Hepatic stellate cell (primary cell): ENCODE results near the gene UTP14C.
"Not testable (repeated sequence)": the region's sequence is repeated elsewhere in the genome, so short reads cannot be mapped to it uniquely, and the experiment has no call there.

Experiments
- DNase-seq: peaks from one replicate; pipeline ENCODE4 v3.0.0; 2011; ENCODE audit warnings: low spot score

UTP14C gene, protein sequence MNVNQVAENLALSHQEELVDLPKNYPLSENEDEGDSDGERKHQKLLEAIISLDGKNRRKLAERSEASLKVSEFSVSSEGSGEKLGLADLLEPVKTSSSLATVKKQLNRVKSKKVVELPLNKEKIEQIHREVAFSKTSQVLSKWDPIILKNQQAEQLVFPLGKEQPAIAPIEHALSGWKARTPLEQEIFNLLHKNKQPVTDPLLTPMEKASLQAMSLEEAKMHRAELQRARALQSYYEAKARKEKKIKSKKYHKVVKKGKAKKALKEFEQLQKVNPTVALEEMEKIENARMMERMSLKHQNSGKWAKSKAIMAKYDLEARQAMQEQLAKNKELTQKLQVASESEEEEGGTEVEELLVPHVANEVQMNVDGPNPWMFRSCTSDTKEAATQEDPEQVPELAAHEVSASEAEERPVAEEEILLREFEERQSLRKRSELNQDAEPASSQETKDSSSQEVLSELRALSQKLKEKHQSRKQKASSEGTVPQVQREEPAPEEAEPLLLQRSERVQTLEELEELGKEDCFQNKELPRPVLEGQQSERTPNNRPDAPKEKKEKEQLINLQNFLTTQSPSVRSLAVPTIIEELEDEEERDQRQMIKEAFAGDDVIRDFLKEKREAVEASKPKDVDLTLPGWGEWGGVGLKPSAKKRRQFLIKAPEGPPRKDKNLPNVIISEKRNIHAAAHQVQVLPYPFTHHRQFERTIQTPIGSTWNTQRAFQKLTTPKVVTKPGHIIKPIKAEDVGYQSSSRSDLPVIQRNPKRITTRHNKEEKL

DNA sequence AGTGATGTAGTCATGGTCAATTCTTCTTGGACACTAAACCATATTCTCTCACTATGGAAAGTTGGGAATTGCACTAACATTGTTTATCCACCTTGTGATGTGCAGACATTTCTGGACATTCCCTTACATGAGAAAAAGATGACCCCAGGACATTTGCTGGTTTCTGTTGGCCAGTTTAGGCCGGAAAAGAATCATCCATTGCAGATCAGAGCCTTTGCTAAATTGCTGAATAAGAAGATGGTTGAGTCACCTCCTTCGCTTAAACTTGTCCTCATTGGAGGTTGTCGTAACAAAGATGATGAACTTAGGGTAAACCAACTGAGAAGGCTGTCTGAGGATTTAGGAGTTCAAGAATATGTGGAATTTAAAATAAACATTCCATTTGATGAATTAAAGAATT, at the start of gene UTP14C:
Gene UTP14C, plus strand, starts transcription at position 211 of the 400 bp plus-strand sequence. CDS start 4,114 bp downstream, outside the sequence.
- no peak for DNase-seq

DNA sequence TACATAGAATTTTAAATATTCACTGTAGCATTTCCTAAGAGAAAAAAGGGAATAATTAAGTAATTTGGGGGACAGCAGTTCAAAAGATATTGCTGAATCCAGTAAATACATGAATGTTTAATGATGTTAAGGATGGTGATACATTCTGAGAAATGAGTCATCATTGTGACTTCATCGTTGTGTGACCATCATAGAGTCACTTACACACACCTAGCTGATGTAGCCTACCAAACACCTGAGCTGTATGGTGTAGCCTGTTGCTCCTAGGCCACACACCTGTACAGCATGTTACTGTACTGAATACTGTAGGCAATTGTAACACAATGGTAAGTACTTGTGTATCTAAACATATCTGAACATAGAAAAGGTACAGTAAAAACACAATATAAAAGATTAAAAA, 48.1 kb upstream of the UTP14C start:
- no peak for DNase-seq

DNA sequence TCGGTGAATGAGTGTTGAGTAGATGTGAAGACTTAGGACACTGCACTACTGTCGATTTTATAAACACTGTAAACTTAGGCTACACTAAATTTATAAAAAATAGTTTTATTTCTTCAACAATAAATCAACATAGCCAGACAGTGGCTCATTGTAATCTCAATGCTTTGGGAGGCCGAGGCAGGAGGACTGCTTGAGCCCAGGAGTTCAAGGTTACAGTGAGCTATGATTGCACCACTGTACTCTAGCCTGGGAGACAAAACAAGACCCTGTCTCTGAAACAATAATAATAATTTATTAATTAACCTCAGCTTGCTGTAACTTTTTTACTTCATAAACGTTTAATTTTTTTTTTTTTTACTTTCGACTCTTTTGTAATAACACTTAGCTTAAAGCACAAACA, 47.6 kb upstream of the UTP14C start:
- DNase-seq, result no peak

DNA sequence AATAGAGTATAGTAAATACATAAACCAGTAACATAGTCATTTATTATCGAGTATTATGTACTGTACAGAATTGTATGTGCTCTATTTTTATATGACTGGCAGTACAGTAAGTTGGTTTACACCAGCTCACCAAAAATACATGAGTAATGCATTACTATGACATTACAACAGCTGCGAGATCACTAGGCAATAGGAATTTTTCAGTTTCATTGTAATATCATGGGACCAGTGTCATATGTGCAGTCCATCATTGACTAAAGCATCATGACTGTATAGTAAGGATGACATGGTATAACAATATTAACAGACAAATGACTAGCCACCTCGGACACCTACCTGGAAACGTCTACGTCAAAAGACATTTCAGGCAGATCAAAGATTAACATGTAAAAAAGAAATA, 46.9 kb upstream of the UTP14C start:
- DNase-seq, result no peak

DNA sequence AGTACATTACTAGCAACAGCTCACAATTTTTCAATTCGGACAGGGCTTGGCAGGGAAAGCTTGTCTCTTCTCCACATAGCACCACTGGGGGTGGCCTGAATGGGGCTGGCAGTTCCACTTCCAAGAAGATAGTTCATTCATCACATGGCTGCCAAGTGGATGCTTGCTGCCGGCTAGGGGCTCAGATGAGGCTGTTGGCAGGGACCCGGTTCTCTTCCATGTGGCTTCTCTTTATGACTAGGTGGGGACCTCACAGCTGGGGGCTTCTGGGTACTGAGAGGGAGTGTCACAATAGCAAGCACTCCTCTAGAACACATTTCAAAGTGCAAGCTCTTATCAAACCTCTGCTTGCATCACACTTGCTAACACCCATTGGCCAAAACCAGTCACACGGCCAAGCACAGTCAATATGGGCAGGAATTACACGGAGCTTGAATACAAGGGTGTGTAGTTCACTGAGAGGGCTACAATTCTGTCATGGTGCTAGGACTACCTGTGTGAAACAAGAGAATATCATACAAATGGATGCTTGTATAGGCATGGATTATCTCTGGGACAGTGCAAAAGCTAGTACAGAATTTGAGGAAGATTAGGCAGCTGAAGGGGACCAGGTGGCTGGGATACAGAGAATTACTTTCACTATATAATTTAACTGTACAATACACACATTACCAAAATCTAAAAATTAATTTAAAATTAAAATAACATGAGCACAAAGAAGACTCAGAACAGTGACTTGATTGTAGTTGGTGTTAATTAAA, 45.5 kb upstream of the UTP14C start:
- DNase-seq, result no peak

DNA sequence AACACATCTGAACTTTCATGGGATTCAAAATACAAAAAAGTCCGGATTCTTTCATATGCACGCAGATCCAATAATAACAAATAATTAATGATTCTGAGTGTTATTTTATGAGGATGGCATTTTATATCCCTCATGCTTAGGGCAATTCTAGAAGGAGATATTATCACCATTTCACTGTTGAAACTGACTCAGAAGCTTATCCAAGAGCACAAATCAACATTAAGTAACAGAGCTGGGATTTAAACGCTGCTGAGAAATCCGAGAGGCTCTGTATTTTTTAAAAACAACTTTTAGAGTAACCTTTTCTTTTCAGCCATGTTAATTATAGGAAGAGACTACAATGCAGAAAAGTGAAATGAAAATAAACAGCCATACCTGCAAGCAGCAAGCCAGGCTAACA, 43.6 kb upstream of the UTP14C start:
- DNase-seq, result no peak

DNA sequence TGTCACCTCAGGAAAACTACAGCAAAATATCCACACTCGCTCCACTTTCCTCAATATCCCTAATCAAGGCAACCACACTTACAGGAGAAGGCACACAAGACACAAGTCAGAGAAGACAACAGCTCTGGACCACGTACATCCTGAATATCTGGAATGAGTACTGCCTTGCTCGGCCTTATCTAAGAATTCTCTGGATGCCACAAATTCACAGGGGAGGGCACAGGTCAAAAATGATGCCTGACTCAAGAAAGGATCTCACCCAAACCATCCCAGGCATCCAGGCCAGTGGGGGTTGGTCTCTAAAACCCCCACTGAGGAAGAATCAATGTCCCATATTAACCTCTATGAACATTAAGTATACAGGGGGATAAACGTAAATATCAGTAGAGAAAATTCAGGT, 43.1 kb upstream of the UTP14C start:
- no peak for DNase-seq

DNA sequence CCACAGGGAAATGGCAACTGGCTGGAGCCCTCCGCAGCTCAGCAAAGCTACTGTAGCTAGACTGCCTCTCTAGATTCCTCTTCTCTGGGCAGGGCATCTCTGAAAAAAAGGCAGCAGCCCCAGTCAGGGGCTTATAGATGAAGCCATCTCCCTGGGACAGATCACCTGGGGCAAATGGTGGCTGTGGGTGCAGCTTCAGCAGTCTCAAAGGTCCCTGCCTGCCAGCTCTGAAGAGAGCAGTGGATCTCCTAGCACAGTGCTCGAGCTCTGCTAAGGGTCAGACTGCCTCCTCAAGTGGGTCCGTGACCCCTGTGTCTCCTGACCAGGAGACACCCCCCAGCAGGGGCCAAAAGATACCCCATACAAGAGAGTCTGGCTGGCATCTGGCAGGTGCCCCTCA, 41.2 kb upstream of the UTP14C start:
- DNase-seq, result not testable (repeated sequence)

DNA sequence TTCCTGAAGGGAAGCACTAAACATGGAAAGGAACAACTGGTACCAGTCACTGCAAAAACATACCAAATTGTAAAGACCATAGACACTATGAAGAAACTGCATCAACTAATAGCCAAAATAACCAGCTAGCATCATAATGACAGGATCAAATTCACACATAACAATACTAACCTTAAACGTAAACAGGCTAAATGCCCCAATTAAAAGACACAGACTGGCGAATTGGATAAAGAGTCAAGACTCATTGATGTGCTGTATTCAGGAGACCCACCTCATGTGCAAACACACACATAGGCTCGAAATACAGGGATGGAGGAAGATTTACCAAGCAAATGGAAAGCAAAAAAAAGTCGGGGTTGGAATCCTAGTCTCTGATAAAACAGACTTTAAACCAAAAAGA, 39.6 kb upstream of the UTP14C start:
- not testable (repeated sequence) for DNase-seq

DNA sequence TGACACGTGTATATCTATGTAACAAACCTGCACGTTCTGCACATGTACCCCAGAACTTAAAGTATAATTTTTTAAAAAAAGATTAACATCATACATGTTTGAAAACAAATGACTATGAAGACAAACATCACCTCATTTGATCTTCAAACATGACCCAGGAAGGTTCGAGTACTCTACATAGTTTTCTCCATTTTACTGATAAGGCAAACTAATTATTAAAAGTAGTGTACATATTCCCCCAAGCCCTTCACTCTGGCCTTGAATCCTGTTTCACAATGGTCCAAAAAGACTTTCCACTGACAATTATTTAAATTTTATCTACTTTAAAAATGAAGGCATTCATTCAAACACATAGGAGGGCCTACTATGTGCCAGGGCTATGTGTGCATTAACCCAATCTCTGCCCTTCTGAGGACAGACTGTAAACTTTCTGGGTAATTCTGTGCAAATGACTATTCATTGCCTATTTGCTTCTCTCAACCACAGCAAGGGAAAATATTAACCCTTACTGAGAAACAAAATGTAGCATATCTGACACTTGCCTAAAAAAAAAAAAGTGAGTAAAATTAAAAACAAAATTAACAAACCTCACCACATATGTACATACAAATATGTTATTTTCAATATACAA, 35.4 kb upstream of the UTP14C start:
- no peak for DNase-seq

DNA sequence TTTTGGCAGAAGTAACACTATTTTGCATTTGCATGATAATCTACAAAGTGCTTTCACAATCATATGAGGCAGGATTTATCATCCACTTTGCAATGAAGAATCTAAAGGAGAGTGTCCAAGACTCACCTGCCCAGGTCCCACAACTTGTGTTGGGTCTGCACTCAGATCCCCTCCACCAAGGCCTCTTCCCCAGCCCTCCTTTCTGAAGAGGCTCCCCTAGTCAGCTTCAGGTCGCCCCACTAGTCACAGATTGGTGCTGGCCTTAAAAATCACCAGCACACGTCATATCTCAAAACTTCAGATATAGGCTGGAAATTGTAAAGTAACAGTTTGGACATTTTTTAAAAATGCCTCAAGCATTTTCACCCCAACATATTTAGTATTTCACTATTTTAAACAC, 30.8 kb upstream of the UTP14C start:
- no peak for DNase-seq

DNA sequence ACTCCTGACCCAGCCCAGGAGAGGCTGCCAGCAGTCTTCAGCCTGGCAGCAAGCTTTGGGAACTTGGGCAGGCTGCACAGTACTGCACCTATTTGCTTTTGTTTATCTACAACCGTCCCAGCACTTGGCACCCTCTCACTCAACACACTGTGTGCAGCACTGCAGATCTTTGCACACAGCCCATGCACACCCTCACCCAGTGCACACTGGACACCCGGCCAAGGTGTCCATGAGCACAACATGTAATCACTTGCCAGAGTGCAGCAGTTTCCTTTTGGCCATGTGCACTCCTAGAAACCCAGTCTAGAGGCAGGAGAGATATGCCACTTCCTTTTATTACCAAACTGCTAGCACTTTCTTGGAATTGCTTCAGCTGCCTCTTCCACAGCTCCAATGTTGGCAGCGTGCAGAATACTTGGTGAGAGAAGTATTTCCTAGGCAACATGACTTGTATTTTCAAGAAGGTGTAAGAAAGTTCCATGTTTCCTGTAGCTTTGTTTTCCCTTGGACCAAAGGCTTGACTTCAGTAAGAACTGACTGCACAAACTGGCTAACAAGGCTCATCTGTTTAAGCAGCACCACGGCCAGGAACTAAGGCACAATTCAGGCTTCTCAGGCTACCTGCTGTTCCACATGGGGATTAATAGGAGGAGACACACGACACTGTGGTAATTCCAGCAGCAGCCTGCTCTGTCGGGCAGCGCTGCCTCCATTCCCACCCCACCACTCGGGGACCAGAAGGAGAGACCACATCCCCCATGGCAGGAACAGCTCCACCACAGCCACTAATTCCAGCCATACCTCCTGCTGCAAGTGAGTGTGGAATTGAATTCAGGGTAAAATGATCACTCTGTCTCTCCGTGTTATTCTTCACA, 28.6 kb upstream of the UTP14C start:
- DNase-seq, result no peak

DNA sequence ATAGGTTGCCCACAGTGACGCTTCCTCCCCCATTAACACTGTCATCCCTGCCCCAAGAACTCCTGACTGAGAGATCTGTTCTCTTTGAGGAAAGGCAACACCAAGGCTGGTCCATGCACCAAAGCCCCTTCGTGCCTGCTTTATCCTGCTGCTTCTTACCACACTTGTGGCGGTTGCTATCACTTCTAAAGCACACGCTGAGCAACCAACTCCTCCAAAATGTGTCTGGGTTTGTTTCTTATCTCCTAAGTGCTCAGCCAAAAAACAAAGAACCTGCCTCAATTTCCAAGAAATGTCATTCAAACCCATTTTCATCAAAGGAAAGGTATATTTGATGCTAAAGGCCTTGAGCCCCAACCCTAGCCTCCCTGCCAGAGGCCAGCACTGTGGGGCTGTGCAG, 27.9 kb upstream of the UTP14C start:
- no peak for DNase-seq

DNA sequence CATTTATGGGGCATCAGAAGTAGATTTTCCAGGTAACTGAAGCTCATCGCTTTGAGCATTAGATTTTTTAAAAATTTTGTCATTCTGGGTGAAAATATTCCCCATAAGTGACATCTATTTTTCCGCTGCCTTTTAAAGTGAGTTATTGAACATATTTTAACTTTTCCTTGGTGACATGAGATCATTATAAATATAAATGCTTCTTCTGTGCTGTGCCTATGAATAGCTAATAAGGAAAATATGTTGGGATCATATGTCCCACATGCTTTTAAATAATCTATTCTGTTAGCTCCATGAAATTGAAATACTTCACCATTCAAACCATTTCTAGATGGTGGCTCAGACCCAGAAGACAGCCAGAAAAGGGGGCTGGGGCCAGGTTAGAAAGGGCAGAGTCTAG, 27.3 kb upstream of the UTP14C start:
- no peak for DNase-seq

DNA sequence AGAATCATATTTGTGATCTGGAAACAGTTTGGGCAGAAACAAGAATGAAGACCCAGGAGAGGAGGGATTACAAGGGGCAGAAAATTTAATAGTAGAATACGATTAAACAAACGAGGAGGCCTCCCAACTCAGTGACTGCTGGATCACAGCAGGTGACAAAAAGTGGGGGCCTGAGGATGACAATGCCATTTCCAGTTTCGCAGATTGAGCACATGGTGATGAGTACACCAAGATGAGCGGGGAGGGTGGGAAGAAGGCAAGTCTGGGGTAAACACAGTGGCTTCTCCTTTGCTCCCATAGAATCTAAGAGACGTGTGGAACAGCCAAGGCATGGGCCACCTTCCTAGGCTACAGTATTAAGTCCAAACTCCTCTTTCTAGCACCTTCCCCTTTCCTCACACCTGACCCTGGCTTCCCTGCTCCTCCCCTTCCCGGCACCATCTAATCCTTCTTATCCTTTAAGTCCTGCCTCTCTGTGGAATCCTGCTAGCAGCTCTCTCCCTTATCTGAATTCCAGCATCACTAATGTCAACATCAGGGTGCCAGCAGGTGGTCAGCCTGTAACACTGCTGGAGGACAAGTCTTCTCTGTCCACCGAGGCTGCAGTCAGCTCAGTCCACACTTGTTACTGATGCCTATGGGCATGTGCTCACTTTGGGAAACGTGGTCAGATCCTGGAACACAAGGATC, 26.7 kb upstream of the UTP14C start:
- DNase-seq, result no peak

DNA sequence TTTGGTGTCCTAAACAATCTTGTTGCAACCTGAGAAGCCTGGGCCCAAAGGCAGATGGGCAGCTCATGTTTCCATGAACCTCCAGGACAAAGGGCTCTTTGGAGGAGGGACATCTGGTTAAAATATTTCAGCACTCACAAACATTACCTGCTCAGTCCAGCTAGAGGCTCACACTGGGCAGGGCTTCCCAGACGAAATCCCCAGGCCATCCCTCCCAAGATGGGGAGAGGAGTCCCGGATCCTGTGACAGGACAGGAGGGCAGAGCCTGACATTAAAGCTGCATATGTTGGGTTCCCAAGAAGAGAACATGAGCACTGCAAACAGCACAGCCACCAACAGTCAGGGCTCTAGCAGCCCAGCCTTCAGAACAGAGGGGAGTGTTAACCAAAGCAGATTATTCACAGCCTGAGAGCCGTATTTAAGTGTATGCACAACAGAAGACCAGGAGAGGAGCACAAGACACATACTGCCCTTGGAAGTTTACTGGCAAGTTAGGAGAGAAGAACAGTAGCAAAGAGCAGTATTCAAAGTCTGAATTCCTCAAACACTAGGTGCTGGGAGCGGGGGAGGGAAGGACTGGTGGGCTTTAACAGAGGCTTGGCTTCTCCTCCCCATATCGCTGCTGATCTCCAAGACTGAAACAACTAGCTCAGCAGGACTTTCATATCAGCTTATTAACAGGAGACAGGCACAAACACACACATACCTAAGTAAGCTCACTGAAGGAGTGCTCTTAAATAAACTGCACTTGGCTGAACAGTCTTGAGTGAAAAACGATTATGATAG, 25.6 kb upstream of the UTP14C start:
- DNase-seq, result no peak

DNA sequence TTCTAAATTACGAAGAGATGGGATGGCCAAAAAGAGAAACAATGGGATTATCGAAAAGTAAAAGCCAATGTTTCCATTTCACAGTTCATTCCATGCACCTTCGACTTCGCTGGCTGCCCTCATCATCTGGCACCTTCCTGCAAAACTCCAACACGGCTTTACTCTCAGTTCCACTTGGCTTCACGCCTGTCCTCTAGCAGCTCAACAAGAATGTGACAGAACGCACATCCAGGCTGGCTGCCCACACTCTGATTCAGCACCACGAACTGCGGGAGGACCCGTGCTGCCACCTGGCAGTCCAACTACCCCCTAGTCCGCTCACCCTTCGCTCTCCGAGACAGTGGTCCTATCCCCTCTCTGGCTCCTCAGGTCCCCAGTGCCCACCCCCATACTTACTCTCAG, 25.0 kb upstream of the UTP14C start:
- no peak for DNase-seq

DNA sequence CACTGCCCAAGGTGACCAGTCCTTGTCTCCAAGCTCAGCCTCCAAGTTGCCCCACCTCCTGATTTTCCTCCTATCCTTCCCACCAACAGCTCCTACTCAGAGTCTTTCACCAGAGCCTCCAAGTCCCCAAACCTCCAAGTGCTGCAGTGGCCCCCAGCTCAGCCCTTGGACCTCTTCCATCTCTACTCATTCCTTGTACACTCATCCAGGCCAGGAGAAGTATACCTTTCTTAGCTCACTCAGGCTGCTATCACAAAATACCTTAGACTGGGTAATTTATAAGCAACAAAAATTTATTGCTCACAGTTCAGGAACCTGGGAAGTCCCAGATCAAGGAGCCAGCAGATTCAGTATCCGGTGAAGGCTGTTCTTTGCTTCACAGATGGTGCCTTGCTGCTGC, 24.6 kb upstream of the UTP14C start:
- no peak for DNase-seq

DNA sequence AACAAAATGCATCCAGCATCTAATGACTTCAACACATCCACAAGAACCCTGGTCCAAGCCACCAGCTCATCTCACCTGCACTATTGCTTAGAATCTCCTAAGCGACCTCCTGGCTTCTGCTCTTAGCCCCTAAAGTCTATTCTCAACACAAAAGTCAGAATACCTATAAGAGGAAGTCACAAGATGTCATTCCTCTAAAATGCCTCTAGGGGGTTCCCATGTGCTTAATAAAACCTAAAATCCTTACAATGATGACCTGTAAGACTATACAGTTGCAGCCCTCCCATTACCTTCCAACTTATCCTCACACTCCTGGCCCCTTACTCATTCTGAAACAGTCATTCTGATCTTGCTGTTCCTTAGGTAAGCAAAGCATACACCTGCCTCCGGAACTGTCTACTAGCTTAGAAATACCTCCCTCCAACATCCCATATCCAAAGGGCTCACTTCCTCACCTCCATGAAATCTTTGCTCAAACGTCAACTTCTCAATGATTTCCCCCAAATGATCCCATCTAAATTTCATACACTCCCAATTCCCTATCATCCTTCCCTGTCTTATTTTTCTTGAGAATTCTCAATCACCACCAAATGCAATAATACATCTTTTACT, 23.3 kb upstream of the UTP14C start:
- DNase-seq, result peak; percentile 48
